DMS114 treated with DMSO at 0.1 percent for 48 hours (cell line): ENCODE measurements around the gene RHOBTB3.
A peak's percentile ranks its signal among the peaks of the same experiment; 100 is the strongest.

Experiments used
- DNase-seq: peaks from one replicate; lab custom pipeline; 2025; ENCODE audit not compliant: unreplicated experiment; lab: John Stamatoyannopoulos, UW

The RHOBTB3 gene

GRCh38 chr5:95730011-95730700 lies 980 bp upstream of the RHOBTB3 start:
- peak; percentile 20 for DNase-seq

- peak; percentile 36 for DNase-seq
Observed at GRCh38 chr5:95731571-95732554, 727 bp downstream of the RHOBTB3 start.

GRCh38 chr5:95733107-95733665 lies 2.0 kb downstream of the RHOBTB3 start:
- no peak for DNase-seq

- DNase-seq: no peak
Observed at GRCh38 chr5:95734187-95734586, 3.1 kb downstream of the RHOBTB3 start.

- no peak for DNase-seq
Observed at GRCh38 chr5:95734906-95735305, 3.8 kb downstream of the RHOBTB3 start.

- no peak for DNase-seq
Observed at GRCh38 chr5:95735406-95735805, 4.3 kb downstream of the RHOBTB3 start.

- no peak for DNase-seq
Observed at GRCh38 chr5:95738072-95738471, 6.9 kb downstream of the RHOBTB3 start.

- DNase-seq: no peak
Observed at GRCh38 chr5:95738834-95739233, 7.7 kb downstream of the RHOBTB3 start.

GRCh38 chr5:95739857-95740256 lies 8.7 kb downstream of the RHOBTB3 start:
- no peak for DNase-seq

- DNase-seq: no peak
Observed at GRCh38 chr5:95741458-95741857, 10.3 kb downstream of the RHOBTB3 start.

GRCh38 chr5:95743232-95743631 lies 12.1 kb downstream of the RHOBTB3 start:
- no peak for DNase-seq

GRCh38 chr5:95743877-95744276 lies 12.7 kb downstream of the RHOBTB3 start:
- no peak for DNase-seq

GRCh38 chr5:95746194-95746593 lies 15.1 kb downstream of the RHOBTB3 start:
- DNase-seq: no peak

- DNase-seq: no peak
Observed at GRCh38 chr5:95746722-95747679, 15.9 kb downstream of the RHOBTB3 start.

- DNase-seq: no peak
Observed at GRCh38 chr5:95748133-95748532, 17.0 kb downstream of the RHOBTB3 start.

GRCh38 chr5:95754545-95754944 lies 23.4 kb downstream of the RHOBTB3 start:
- no peak for DNase-seq

GRCh38 chr5:95759005-95759404 lies 27.9 kb downstream of the RHOBTB3 start:
- no peak for DNase-seq

- DNase-seq: no peak
Observed at GRCh38 chr5:95759634-95760033, 28.5 kb downstream of the RHOBTB3 start.

GRCh38 chr5:95760273-95761191 lies 29.4 kb downstream of the RHOBTB3 start:
- DNase-seq: peak; percentile 15
